ENCODE results near the gene ZSWIM7.

- TF ChIP-seq CTCF (conservative IDR thresholded peaks at IDR 0.05), result no peak
- TF ChIP-seq EZH2 (IDR thresholded peaks at IDR 0.05; ENCODE audit: low read depth), result no peak
Measured at GRCh38 chr17:15952916-15953790, 46.4 kb downstream of the ZSWIM7 start.
